ENCODE data around the gene PDK1.

Gene PDK1

DNA sequence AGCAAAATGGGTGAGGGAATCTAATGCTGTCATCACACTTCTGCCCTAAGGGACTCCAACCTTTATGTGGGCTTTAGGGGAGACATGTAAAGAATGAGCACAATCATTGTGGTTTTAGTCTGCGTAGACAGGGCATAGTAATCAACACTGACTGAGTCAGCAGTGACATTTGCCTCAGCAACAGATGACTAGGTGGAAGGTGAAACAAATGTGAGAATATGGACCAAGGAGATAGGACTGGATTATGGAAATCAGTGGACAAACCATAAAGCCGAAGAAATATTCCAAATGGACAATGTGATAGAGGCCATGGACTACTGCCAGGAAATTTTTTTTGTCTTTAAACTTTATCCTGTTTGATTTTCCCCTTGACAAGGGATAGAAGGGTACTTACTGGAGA is 83.9 kb downstream of the PDK1 start:
- H3K36me3 ChIP-seq (ENCODE audit: control insufficient read depth, insufficient read depth, low read length), result no peaks in the 10 kb centered on the region
- no peaks in the 10 kb centered on the region for H3K9me3 ChIP-seq (ENCODE audit: control insufficient read depth, insufficient read depth, low read depth, low read length)
- no peak overlapping the region for H3K9ac ChIP-seq (ENCODE audit: low read length)
- H3K4me1 ChIP-seq (ENCODE audit: control insufficient read depth, insufficient read depth, low read length), result peaks cover 8% of the 10 kb centered on the region
- H3K27ac ChIP-seq (ENCODE audit: low read depth, low read length), result no peak overlapping the region
- no peaks in the 10 kb centered on the region for H3K27me3 ChIP-seq (ENCODE audit: control insufficient read depth, insufficient read depth, low read length)
- no peak overlapping the region for H3K4me3 ChIP-seq (ENCODE audit: low read depth, low read length)

DNA sequence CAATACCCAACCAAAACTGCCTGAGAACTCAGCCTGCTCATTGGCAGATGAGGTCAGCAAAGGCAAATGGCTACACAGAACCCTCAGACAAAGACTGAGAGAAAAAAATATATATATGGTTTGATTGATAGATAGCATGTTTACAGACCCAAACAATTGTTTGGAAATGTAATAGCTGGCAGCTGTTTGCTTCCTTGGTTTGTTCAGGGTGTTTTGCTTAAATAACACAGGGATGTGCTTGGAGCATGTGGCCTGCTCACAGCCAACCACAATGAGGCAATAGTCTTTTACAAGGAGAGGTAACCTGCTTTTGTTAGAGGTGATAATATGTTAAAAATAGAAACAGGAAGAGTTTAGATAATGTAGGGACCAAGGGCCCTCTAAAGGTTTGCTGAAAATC is 84.5 kb downstream of the PDK1 start:
- Histone ChIP-seq H3K36me3 (ENCODE audit: control insufficient read depth, insufficient read depth, low read length) (no peaks in the 10 kb centered on the region), H3K27me3 (ENCODE audit: control insufficient read depth, insufficient read depth, low read length) (no peaks in the 10 kb centered on the region), H3K4me3 (ENCODE audit: low read depth, low read length) (no peak overlapping the region), H3K4me1 (ENCODE audit: control insufficient read depth, insufficient read depth, low read length) (peaks cover 8% of the 10 kb centered on the region), H3K9ac (ENCODE audit: low read length) (no peak overlapping the region), H3K9me3 (ENCODE audit: control insufficient read depth, insufficient read depth, low read depth, low read length) (no peaks in the 10 kb centered on the region), H3K27ac (ENCODE audit: low read depth, low read length) (no peak overlapping the region)

DNA sequence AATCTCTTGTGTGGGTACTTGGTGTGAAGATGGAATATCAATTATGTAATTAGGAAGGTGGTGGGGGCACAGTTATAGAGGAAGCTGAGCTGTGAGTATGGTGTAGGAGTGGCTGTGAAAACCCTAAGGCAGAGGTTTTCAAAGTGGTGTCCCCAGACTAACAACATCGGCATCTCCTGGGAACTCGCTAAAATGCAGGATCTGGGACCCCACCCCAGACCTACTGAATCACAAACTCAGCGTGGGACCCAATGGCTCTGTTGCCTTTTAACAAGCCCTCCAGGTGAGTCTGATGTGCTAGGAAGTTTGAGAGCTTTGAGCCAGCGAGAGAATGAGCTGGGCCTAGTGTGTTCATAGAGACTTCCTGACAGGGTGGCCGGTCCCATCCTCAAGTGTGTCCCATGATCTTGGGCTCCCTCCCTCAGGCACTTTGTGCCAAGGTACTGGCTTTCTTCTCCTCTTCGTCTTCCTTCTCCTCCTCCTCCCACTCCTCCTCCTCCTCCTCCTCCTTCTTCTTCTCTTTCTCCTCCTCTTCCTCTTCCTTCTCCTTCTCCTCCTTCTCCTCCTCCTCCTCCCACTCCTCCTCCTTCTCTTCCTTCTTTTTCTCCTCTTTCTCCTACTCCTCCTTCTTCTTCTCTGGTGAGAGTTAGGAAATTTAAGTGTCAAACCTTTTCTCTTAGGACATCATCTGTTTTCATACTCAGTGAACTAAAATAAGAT is 86.6 kb downstream of the PDK1 start:
- H3K9ac ChIP-seq (ENCODE audit: low read length), result no peak overlapping the region
- H3K27ac ChIP-seq (ENCODE audit: low read depth, low read length), result no peak overlapping the region
- H3K9me3 ChIP-seq (ENCODE audit: control insufficient read depth, insufficient read depth, low read depth, low read length), result peaks cover 8% of the 10 kb centered on the region; the same call in 1 of the 2 replicates
- H3K27me3 ChIP-seq (ENCODE audit: control insufficient read depth, insufficient read depth, low read length), result no peaks in the 10 kb centered on the region
- 0 out of 2 replicates have a peak, but pooled peaks cover 4% of the 10 kb centered on the region for H3K4me1 ChIP-seq (ENCODE audit: control insufficient read depth, insufficient read depth, low read length)
- no peaks in the 10 kb centered on the region for H3K36me3 ChIP-seq (ENCODE audit: control insufficient read depth, insufficient read depth, low read length)
- H3K4me3 ChIP-seq (ENCODE audit: low read depth, low read length), result no peak overlapping the region

DNA sequence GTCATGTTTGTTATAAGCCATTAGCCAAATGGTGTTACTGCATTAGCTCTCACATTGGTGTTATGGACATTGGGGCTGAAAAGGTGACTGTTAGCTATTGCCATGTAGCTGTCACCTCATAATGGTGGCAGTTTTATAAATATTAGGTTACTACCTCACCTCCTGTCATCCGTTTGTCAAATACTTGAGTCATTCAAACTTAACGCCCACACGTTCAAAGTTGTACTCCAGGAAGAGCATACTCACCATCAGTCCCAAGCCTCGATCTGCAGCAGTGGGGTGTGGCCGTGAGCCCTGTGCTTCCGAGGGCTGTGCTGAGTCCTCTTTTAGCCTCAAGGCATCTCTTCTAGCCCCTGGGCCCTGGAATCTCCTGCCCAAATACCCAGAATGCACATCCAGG is 87.3 kb downstream of the PDK1 start:
- Histone ChIP-seq H3K4me3 (ENCODE audit: low read depth, low read length) (no peak overlapping the region), H3K9me3 (ENCODE audit: control insufficient read depth, insufficient read depth, low read depth, low read length) (peaks cover 15% of the 10 kb centered on the region; the same call in 1 of the 2 replicates), H3K27ac (ENCODE audit: low read depth, low read length) (no peak overlapping the region), H3K27me3 (ENCODE audit: control insufficient read depth, insufficient read depth, low read length) (no peaks in the 10 kb centered on the region), H3K9ac (ENCODE audit: low read length) (no peak overlapping the region), H3K4me1 (ENCODE audit: control insufficient read depth, insufficient read depth, low read length) (0 out of 2 replicates have a peak, but pooled peaks cover 4% of the 10 kb centered on the region), H3K36me3 (ENCODE audit: control insufficient read depth, insufficient read depth, low read length) (no peaks in the 10 kb centered on the region)

DNA sequence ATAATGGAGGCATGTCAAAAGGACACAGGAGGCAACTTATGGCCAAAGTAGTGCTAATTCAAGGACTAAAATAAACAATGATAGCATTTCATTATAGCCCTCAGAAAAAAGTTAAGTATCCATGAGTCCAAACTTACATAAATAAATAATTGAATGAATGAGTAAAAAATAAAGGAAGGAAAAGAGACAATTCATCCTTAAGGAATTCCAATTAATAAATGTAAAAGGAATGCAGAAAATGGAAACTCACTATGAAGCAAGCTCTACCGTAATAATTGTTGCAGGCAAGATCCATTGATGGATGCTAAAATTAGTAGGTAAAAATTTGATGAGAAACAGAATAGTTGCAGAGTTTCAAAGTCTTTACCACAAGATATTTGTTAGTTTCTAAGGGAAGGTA is 91.5 kb downstream of the PDK1 start:
- Histone ChIP-seq H3K9ac (ENCODE audit: low read length) (no peak overlapping the region), H3K27ac (ENCODE audit: low read depth, low read length) (no peak overlapping the region), H3K4me1 (ENCODE audit: control insufficient read depth, insufficient read depth, low read length) (0 out of 2 replicates have a peak, but pooled peaks cover 1% of the 10 kb centered on the region), H3K36me3 (ENCODE audit: control insufficient read depth, insufficient read depth, low read length) (no peaks in the 10 kb centered on the region), H3K9me3 (ENCODE audit: control insufficient read depth, insufficient read depth, low read depth, low read length) (peaks cover 17% of the 10 kb centered on the region; the same call in 1 of the 2 replicates), H3K4me3 (ENCODE audit: low read depth, low read length) (no peak overlapping the region), H3K27me3 (ENCODE audit: control insufficient read depth, insufficient read depth, low read length) (no peaks in the 10 kb centered on the region)

DNA sequence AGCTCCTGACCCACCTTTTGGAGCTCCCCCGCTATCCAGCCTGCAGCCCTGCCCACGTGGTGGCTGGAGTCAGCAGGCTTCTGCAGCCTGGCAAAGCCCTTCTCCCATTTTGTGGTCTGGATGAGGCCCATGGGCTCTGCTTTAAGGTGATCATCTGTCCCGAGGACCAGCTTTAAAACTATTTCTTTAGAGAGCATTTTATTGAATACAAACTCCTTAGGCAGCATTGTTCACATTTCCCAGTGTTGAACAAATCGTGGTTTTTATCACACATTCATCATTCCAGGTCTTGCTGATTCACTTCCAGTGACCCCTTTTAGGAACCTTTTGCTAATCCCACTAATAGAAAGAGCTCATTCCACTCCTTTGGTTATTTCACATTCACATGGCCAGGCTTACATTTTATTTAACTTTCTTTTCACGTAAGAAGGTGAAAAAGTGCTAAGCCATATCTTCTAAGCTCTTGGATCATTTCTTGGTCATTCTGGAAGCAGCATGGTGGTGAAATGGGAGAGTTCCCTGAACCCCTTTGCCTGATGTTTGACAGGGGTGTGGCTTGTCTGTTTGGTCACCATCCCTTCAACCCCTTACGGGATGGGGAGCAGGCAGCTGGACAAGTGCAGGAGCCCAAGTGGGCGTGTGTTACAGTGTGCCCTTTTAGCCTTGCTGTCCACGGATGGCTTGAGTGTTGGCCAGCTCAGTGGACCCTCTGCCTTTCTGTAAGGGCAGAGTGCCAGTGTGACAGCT is 99.4 kb downstream of the PDK1 start:
- H3K36me3 ChIP-seq (ENCODE audit: control insufficient read depth, insufficient read depth, low read length), result no peaks in the 10 kb centered on the region
- no peak overlapping the region for H3K27ac ChIP-seq (ENCODE audit: low read depth, low read length)
- no peaks in the 10 kb centered on the region for H3K4me1 ChIP-seq (ENCODE audit: control insufficient read depth, insufficient read depth, low read length)
- no peak overlapping the region for H3K4me3 ChIP-seq (ENCODE audit: low read depth, low read length)
- H3K27me3 ChIP-seq (ENCODE audit: control insufficient read depth, insufficient read depth, low read length), result no peaks in the 10 kb centered on the region
- peaks cover 24% of the 10 kb centered on the region for H3K9me3 ChIP-seq (ENCODE audit: control insufficient read depth, insufficient read depth, low read depth, low read length)
- no peak overlapping the region for H3K9ac ChIP-seq (ENCODE audit: low read length)

DNA sequence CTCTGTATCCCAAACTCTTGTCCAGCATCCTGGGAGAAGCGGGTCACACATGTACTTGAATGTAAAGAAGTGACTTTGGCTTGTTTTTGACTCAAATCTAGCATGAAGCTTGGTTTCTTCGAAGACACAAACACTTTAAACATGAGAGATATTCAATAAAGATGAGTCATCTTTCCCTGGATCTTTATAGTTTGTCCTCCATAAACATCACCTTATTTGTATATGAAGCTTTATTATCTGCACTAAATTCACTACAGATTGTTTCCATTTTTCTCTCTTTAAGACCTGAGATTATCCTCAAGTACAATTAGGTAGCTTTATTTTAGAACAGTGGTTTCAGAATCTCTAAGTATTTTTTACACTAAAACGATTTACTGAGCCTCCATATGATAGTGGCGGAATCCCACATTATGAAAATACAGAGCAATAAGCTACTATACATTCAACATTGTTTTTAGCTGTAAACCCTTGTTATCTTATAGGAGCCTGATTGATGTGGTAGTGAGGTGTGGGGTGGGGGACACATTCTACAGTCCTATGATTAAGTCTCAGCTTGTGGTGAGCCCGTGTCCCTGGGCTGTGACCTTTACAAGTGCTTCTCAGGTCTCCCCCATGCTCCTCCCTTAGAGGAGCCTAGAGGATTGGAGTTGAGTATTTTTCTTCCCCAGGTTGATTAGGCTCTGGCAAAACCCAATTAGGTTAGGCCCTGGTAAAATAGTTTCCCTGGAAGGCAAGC is 100.1 kb downstream of the PDK1 start:
- Histone ChIP-seq H3K9me3 (ENCODE audit: control insufficient read depth, insufficient read depth, low read depth, low read length) (peaks cover 31% of the 10 kb centered on the region), H3K27ac (ENCODE audit: low read depth, low read length) (no peak overlapping the region), H3K4me3 (ENCODE audit: low read depth, low read length) (no peak overlapping the region), H3K27me3 (ENCODE audit: control insufficient read depth, insufficient read depth, low read length) (no peaks in the 10 kb centered on the region), H3K4me1 (ENCODE audit: control insufficient read depth, insufficient read depth, low read length) (no peaks in the 10 kb centered on the region), H3K9ac (ENCODE audit: low read length) (no peak overlapping the region), H3K36me3 (ENCODE audit: control insufficient read depth, insufficient read depth, low read length) (no peaks in the 10 kb centered on the region)

Data from HUES6 (cell line).